Cerebellar nuclear complex (tissue), 1 donor: ENCODE results near the gene NEURL1B.
"Not testable (repeated sequence)": the region's sequence is repeated elsewhere in the genome, so short reads cannot be mapped to it uniquely, and the experiment has no call there.

Experiments
- DNase-seq, 2 experiments: peaks; one replicate each; lab custom pipeline; 2025; lab: John Stamatoyannopoulos, UW

Gene NEURL1B

DNA sequence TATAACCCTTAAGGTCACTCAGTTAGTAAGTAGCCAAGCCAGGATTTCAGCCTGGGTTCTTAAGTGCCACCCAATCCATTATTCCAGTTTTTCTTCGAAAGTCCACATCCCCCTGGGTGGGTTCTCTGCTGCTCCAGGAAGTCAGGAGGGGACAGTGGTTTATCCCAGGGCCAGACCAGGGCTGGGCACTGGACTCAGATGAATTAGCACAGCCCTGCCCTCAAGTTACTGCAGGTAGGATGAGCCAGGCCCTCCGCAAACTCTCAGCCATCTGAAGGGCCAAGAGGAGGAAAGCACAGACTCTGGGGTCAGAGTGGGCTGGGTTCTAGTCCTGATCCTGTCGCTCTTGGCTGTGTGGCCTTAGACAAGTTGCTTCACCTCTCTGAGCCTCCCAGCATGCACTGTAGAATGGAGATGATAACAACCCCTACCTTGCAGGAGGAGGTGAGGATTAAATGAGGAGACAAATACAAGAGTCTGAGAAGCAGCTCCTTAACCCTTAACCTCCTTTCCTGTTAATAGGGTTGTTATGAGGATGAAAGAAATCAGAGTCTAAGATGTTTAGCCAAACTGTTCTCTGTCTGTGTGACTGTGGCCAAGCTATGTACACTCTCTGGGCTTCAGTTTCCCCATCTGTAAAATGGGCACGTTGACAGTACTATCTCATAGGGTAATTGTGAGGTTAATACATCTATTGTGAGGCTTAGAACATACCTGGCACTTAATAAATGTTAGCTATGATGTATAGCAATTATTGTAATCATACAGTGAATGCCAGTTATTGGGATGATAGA, 6.8 kb upstream of the NEURL1B start:
- DNase-seq: no peak

DNA sequence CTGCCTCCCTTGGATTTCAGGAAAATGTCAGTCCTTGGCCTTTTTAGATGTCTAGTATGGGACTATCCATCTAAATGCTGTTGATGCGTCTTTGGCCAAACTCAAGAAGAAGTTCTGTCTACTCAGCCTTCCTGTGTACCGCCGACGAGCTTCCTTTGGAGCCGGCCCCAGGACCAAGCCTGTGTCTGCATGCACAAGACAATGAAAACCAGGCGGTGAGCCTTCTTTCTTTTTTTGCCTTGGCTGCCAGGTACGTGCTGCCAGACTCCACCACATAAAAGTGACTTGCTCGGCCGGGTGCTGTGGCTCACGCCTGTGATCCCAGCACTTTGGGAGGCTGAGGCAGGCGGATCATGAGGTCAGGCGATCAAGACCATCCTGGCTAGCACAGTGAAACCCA, 6.0 kb upstream of the NEURL1B start:
- DNase-seq: no peak

DNA sequence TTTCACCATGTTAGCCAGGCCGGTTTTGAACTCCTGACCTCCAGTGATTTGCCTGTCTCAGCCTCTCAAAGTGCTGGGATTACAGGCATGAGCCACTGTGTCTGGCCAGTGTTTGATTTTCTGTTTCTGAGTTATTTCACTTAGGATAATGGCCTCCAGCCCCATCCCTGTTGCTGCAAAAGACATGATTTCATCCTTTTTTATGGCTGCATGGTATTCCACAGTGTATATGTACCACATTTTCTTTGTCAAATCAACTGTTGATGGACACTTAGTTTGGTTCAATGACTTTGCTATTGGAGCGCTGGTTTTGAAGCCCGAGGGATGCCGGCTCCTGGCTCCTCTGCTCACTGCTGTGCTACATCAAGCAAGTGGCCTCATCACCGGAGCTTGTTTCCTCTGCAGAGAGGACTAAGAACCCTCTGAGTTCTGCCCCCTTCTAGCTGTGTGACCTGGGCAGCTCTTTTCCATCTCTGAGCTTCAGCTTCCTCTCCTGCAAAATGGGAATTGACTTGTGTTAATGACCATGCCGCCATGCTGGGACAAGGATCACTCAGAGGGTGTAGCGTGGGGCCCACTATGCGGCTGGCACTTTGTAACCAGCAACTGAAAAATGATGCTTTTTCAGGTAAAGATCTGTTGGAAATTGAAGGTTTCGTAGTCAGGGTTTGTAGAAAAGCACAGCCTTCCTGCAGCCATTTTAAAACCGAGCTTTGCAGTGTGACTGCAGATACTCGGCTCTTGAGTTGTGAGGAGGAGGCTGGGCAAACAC, 4.6 kb upstream of the NEURL1B start:
- no peak for DNase-seq

DNA sequence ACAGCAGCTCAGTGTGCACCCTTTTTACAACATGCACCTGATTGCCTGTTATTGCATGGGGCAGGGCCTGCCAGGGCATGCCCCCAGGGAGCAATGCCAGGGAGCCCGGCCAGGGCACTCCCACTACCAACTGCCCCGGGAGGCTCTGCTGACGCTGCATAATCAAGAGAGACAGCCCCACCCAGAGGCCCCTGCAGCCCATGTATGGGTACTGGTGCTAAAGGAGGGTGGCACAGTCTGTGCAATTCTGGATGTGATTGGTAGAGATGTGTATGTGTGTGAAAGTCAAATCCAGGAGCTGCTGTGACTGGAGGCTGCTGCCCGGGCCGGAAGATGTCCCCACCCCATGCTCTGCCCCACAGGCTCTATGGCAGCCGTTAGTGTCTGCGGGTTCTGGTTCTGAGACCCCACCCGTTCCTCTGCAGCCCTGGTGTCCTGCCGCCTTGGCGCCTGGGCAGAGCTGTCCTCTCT, 3.9 kb upstream of the NEURL1B start:
- no peak for DNase-seq

DNA sequence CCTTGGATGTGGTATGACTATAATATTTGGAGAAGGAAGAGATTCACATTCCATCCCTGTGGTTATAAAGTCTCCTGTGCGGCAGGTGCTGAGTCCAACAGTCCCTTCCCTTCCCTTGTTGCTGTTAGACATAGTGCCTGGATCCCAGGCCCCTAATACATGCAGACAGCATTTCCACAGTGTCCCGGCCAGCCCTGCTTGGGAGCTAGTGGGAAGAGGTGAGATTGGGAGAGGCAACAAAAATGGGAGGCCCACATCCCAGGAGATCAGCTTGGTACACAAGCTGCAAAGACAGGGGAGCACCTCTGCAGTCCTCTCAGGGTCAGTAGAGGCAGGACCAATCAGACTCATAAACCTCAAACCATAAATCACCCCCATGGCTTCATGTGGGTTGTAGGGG, 3.3 kb upstream of the NEURL1B start:
- no peak for DNase-seq

DNA sequence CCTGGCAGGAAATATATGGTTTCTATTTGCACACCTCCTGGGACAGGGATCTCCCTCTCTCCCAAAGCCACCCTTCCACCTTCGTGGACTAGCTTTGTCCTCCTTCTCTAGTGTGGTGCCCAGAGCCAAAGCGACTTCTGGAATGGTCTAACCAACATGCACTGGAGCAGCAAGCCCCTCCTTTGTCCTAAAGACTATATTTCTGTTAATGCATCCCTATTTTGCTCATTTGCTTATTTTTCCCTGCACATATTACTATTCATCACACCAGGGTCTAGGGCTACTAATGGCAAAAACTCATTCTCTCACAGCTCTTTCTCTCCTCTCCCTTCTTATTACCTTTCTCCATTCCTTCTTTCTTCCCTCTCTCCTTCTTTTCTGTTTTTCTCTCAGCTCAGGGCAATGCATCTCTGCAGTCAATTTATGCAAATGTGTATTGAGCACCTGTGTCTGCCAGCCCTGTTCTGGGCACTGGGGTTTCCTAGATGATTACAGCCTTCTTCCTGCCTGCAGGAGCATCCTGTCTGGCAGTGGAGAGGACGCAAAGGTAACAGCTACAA, 2.8 kb upstream of the NEURL1B start:
- no peak for DNase-seq

DNA sequence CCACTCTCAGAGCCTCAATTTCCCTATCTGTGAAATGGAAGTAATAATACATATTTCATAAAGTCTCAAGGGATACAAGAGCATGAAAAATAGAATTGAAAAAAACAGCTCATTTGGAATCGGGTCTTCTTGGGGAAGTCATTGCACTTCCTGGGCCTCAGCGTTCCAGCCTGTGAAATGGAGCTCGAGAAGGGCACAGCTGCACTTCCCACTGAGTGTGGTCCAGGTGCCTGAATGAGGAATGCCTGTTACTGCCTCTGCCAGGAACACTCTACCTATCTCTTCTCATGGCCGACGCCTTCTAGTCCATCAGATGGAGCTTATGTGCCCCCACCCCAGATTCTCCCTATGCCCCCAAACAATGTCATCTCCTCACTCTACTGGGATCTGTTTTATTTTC, 924 bp upstream of the NEURL1B start:
- no peak for DNase-seq

DNA sequence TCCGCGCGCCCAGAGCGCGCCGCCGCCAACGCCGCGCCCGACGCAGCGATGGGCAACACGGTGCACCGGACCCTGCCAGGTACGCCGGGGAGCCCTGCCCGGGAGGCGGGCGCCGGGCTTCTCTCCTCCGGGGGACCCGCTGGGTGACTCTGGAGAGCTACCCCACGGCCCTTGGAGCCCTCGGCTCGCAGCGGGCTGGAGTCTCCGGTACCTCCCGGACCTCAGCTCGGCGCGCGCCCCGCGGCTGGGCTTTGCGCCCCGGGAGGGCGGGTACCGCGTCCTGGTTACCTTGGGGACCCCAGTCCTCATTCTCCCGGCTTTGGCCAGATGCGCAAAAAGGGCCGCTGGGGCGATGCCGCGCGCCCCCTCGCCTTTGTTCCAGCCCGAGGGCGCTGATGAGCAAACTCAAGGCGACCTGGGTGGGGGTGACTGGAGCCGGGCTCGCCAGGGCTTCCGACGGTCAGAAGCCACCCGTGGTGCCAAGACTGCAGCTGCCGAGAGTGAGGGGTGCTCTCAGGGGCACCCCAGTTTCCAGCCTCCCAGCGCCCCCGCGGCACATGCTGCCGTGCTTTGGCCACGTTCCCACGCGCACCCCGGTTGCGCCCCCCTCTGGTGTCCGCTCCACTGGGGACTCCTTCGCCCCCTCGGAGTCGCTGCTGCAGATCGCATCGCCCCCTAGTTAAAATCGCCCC, 442 bp downstream of the NEURL1B start:
- DNase-seq: no peak

DNA sequence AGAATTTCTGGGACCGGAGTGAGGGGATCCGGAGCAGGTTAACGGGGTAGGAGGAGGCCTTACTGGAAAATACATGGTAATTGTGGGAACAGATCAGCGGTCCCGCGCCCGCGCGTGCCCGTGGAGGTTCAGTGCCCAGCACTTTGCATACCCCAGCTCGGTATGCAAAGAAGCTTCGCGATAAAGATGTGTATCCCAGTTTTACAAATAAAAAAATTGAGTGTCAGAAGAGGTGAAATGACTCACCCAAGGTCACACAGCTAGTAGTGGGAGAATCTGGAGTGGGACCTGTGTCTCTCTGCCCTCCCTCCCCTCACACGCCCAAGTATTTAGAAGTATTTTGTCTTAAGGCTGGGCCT, 967 bp downstream of the NEURL1B start:
- DNase-seq: no peak

DNA sequence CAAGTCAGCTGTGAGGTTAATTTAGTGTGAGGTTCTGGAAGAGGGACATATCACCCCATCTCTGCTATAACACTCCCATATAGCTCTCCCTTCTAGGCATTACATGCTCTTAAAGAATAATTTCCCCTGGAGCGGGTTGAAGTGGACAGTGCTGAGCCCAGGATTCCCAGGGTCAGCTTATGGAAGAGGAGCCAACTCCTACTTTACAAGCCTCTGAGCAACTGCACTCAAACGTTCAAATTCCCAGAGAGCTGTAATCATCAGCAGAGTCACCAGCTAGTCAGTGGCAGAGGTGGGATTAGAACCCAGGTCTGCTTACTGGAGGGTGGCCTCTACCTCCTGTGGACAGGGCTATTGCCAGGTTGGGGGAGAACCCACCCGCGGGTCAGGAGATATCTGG, 1.4 kb downstream of the NEURL1B start:
- no peak for DNase-seq

DNA sequence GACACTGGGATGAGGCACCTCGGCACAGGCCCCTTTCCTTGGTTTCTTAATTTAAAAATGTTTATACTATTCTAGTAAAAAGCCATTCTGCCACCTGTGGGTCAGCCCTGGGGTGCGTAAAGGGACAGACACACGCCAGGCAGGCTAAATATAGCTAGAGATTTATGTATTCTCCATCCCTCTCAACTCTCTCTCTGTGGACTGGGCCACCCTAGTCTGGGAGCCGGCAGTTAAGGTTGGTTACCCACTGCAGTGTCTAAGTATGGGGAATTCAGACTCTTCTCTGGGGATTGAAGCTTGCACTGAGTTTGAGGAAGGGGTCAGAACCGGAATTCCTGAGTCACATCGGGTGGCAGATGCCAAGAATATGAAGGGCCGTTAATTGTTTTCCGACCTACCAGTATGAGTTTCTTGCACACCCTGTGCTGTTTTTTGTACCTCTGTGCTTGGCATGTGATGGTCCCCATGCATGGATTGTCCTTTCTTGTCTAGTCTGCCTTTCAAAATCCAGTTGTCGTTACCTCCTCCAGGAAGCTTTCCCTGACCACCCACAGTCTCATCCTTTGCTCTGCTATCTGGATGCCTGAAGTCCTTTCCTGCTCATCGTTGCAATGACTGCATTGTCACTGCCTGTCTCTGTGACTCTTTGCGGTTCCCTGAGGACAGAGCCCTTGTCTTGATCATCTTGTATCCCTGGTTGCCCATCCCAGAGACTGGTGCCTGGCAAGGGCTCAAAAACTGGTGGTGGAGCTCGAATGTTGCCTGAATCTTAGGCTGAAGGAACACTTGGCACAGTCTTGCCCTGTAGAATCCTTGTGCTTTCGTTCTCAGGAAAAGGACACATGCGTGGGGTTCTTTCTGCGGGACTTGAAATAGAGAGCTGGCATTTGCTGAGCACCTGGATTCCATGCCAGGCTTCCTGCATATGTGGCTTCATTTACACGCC, 2.1 kb downstream of the NEURL1B start:
- no peak for DNase-seq

DNA sequence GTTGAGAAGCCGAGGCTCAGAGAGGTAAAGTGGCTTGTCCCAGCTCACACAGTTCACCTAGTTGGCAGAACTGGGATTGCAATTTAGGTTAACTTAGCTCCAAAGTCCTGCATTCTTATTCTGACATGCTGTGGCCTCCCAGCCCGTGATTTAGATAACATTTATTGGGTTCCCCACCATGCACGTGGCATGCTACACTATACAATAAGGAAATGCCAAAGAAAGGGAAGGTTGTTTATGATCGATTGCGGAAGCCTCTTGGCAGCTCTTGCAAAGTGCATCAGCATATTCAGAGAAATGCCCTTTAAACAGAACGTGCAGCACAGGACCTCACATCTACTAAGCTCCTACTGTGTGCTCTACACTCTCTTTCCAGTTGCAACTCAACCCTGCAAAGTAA, 3.2 kb downstream of the NEURL1B start:
- DNase-seq: no peak

DNA sequence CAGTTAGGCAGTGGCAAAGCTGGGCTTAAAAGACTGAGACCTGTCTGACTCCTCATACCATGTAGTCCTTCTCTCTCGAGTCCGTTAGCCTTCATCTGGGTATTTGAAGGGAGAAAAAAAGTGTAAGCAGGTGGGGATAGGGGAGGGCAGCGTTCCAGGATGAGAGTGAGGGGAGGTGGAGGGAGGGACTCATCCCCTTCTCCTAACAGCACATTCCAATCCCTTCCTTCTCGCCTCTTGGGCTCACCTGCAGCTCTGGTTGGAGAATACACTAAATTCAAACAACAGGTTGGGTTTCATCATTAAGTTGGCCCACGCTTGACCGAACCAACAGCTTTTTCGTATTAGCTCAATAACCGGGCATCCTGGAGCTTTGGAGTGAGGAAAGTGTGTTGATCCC, 3.6 kb downstream of the NEURL1B start:
- no peak for DNase-seq

DNA sequence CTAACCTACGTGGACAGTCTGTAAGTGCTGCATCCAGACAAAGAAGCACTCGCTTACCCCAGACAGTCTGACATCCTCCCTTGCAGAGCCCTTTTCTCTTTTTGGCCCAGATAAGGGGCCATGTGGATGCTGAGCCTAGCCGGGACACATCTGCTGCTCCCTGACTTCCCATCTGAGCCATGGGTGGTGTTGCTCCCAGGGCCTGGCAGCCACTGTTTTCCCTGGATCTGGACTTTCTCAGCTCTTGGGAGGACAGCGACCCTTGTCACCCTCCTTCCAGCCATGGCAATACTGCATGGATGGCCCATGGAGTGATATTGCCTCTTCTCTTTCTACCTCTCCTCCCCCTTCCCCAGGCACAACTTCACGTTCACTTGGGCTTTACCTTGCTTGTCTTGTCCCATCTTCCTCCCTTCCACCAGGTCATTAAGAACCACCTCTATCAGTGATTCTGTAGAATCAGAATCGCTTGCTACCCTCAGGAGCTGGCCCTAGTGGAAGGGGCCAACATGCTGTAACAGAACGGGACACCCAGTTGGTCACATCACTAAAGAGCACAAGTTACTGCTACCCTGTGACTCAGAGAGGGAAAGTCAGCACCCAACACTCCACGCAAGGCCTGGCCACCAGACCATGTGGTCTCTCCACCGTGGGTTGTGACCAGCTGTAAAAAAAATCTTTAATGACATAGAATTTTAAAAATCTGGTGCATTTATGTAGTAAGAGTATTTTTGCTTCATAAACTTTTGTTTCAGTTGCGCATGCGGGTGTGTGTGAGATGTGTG, 4.4 kb downstream of the NEURL1B start:
- DNase-seq: no peak

DNA sequence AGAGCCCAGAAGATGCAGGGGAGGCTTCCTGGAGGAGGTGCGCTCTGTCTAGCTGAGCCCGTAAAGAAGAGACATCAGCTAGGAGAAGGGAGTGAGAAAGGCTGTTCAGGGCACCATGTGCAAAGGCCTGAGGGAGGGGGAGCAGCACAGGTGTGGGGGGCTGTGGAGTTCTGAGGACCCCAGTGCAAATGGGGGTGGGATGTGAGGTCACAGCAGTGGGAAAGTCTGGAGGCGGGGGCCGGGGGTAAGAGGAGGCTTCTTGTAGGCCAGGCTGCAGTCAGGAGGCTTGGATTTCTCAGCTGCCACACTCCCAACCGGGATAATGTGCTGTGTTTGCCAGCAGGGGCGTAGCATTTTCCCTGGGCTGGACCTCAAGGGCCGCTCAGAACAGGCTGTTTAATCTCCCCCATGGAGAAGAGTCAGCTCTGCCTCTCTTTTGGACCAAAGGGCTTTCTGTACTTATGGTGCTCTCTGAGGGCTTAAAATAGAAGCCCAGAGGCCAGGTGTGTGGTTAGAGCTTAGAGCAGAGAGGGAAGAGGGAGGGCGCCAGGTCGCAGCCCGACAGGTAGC, 5.7 kb downstream of the NEURL1B start:
- DNase-seq: no peak

DNA sequence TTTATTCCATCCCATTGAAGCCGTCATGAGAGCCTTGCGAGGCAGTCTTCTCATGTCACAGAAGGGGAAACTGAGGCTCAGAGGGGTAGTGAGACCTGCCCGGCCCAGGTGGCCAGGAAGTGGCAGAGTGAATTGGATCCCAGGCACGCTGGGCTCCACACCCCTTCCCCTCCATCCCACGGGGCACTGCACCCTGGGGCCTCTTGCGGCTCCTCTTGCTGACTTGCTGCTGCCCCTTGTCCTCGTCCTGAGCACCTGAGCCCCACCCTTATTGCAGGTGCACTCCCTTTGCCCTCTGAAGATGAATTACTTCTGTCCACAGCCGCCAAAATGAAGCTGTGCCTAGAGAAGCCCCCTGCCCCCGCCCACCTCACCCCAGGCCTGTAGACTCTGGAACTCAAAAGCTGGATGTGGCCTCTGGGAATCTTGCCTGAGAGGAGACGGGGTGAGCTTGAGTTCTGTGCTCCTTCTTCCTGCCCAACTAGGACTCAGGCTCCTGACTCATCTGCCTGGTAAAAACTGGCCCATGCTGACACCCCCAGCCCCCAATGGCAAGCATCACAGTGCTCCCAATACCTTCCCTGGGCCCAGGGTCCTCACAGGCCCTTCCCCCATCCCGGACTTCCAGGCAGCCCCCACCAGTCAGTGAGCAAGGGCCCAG, 6.4 kb downstream of the NEURL1B start:
- DNase-seq: no peak

DNA sequence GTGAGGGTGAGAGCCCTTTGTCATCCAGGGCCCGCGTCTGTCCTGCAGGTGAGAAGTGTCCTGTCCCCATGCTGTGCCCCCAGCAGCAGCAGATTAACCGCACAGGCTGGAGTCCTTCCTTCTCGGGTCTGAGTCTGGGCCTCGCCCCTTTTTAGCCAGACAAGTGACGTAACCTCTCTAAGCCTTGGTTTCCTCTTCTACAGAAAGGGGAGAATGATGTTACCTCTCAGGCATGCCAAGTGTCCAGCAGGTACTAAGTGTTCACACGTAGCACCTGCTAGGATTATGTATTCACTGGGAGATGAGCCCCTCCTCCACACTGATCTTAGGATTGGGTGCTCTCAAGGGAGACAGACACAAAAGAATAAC, 6.9 kb downstream of the NEURL1B start:
- DNase-seq: no peak

DNA sequence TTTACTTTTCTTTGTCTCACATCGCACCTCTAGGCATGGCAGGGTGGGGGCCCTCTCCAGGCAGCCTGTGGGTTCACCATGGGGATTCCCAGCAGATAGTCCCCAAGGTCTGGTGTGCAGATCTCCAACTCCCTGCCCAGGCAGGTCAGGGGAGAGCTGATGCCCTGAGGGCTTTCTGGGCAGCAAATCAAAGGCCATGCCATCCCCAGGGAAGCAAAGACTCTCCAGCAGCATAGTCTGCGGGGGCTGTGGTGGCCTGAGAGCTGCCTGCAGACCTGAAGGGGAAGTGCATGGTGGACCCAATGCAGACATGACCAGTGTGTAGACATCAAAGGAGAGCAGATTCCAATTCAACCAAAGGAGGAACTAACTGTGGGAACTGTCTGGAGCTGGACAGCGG, 7.7 kb downstream of the NEURL1B start:
- no peak for DNase-seq

DNA sequence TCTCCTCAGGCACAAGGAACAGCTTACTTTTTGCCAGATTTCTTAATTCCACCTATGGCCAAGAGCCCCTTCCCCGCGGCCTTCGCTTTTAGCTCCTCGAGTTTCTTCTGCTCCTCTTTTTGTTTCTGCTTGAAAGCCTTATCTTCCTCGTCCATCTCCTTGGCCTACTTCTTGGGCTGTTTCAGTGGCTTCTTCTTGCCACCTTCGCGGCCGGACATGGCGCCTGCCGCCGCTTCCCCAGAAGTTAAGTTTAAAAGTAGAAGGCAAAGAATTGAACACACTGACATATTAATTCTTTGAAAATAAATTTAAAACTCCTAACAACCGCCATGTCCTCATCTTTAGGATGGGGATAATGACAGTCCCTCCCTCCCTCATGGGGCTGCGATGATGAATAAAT, 15.4 kb downstream of the NEURL1B start:
- DNase-seq: not testable (repeated sequence)
